GM19043 (cell line): ENCODE data around the gene RET.

Experiments used
- ATAC-seq: cut with Tn5 transposase; IDR thresholded peaks from one replicate; pipeline ENCODE4 v1.9.1; 2021; ENCODE audit warnings: low read depth; ENCODE audit not compliant: unreplicated experiment

Gene RET

GRCh38 chr10:43061331-43061730 lies 15.5 kb upstream of the RET start:
- ATAC-seq: no peak

GRCh38 chr10:43061760-43062159 lies 15.1 kb upstream of the RET start:
- no peak for ATAC-seq

GRCh38 chr10:43062402-43063160 lies 14.3 kb upstream of the RET start:
- no peak for ATAC-seq

- ATAC-seq: no peak
Measured at GRCh38 chr10:43064331-43065075, 12.4 kb upstream of the RET start.

GRCh38 chr10:43065234-43065633 lies 11.6 kb upstream of the RET start:
- ATAC-seq: no peak

- ATAC-seq: no peak
Measured at GRCh38 chr10:43065761-43066160, 11.1 kb upstream of the RET start.

GRCh38 chr10:43066481-43066880 lies 10.4 kb upstream of the RET start:
- ATAC-seq: no peak

GRCh38 chr10:43067391-43068135 lies 9.3 kb upstream of the RET start:
- ATAC-seq: no peak

GRCh38 chr10:43068136-43068395 lies 8.8 kb upstream of the RET start:
- no peak for ATAC-seq

GRCh38 chr10:43068471-43069210 lies 8.2 kb upstream of the RET start:
- no peak for ATAC-seq

- ATAC-seq: no peak
Measured at GRCh38 chr10:43069211-43069515, 7.7 kb upstream of the RET start.

GRCh38 chr10:43069579-43069978 lies 7.3 kb upstream of the RET start:
- ATAC-seq: no peak

- no peak for ATAC-seq
Measured at GRCh38 chr10:43070121-43071085, 6.5 kb upstream of the RET start.

- ATAC-seq: no peak
Measured at GRCh38 chr10:43071865-43072650, 4.8 kb upstream of the RET start.

- no peak for ATAC-seq
Measured at GRCh38 chr10:43073191-43073590, 3.7 kb upstream of the RET start.

- ATAC-seq: no peak
Measured at GRCh38 chr10:43073721-43074120, 3.1 kb upstream of the RET start.

- ATAC-seq: no peak
Measured at GRCh38 chr10:43074409-43074808, 2.5 kb upstream of the RET start.

- no peak for ATAC-seq
Measured at GRCh38 chr10:43074827-43075611, 1.9 kb upstream of the RET start.

GRCh38 chr10:43075612-43076003 lies 1.3 kb upstream of the RET start:
- no peak for ATAC-seq
